Activated CD8-positive, alpha-beta memory T cell treated with anti-CD3 and anti-CD28 coated beads, Interleukin-2, amount 50 U/mL, for 48 hours (primary cell): ENCODE measurements around the gene PRKAB1.

ENCODE experiments used
- DNase-seq: peaks from one replicate; pipeline ENCODE4 v3.0.0-alpha.2; 2020

PRKAB1 gene

GRCh38 chr12:119714614-119715267 is 46.8 kb downstream of the PRKAB1 start:
- DNase-seq = no peak

DNA sequence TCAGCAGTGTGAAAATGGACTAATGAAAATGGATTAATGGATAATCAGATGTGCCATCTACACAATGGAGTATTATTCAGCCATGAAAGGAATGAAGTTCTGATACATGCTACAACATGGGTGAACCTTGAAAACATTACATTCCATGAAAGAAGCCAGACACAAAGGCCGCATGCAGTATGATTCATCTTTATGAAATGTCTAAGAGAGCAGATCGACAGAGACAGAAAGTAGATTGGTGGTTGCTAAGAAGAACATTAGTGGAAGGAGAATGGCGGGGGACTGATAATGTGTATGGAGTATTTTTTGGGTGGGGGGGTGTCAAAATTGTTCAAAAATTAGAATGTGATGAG is 47.3 kb downstream of the PRKAB1 start:
- no peak for DNase-seq

DNA sequence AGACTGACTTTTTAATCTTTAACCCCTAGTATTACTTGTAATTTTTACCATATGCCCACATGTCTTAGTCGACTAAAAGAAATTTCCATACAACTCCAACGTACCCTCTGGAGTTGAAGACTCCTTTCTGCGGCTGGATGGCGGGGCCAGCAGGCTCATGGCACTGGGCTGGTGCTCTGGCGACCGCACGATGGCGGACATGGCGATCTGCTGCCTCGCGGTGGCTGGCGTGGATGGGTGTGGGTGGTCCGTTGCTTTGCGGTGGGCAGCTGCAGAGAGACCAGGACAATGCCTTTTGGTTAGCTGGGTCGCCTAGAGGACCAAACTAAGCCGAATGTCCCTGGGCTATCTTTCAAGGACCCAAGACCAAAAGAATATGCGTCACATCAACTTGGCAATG is 50.2 kb downstream of the PRKAB1 start:
- DNase-seq = no peak

DNA sequence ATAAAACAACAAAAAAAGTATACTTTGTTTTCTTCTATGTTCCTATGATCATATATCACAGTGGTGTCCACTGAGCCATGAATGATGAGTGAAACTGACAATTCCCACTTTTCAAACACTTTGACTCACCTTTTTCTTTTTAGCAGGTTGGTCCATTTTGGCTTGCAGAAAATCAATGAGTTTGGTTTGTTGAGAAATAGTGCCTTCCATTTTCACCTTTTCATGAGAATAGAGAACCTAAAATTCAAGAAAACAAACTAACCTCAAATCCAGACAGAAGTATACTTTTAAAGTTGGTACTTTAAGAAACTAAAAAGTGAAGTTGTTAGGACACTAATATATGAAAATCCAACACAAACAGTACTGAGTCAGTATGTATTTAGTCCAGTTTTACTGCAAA is 52.4 kb downstream of the PRKAB1 start:
- no peak for DNase-seq

DNA sequence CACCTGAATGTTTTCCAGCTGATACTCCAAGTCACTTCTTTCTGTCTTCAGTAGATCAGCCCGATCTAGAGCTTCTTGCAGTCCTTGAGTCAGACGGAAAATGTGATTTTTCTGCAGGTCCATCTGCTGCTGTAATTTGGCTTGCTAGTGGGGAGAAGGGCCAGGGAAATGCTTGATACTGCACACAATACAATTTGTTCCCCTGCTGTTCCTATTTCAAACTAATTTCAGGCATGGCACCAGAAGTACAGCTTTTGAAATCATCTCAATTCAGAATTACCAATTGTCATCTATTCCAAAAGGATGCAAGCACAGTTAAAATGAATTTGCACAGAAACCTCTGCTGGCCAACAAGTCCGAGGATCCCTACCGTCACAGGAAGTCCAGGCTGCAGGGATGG is 53.4 kb downstream of the PRKAB1 start:
- no peak for DNase-seq

GRCh38 chr12:119725523-119725922 is 57.6 kb downstream of the PRKAB1 start:
- no peak for DNase-seq

GRCh38 chr12:119727600-119728443 is 59.9 kb downstream of the PRKAB1 start:
- DNase-seq = no peak

DNA sequence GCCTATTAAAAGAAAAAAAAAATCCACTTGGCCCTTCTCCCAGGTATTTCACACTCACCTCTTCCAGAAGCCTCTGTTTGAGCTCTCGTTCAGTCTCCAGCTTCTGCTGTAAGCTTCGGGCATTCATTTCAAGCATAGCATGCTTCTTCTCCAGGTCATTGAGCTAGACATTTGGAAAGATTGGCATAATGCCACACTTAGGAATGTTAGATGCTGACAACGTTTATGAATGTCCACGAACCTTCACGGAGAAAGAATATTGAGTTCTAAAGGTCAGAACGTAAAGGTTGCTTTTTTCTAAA is 60.5 kb downstream of the PRKAB1 start:
- no peak for DNase-seq

- no peak for DNase-seq
Observed at GRCh38 chr12:119729871-119730270, 61.9 kb downstream of the PRKAB1 start.

DNA sequence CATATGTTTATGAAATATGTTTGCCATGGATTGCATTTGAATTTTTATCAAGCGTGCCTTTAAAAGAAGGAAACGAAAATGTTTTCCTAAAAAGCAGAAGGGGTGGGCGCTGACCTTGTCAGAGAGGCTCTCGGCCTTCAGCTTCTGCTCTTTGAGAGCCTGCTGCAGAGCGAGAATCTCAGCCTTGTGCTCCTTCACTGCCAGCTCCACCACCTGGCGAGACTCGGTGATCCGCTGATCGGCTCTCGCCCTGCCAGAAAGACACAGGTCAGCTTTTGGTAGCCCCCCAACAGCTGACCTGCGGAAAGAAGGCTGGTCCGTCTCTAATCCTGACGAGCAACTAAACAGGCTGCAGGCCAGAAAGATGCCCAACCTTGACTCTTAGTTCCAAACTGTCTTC is 62.4 kb downstream of the PRKAB1 start:
- DNase-seq = no peak
